Fibroblast of pulmonary artery (primary cell): ENCODE results near the gene FMO2.

Experiments used
- DNase-seq: peaks from one replicate; pipeline ENCODE4 v3.0.0-alpha.2; 2010; ENCODE audit warnings: low read depth
- H3K4me3 ChIP-seq: replicated peaks from 2 replicates; pipeline ENCODE4 v1.5.1; 2011; ENCODE audit warnings: low read depth, mild to moderate bottlenecking, control low read depth, low read length, moderate library complexity
- CTCF ChIP-seq: IDR thresholded peaks from 2 replicates; pipeline ENCODE4 v1.5.1; 2011; ENCODE audit warnings: mild to moderate bottlenecking, control low read depth, low read length, inconsistent platforms; ENCODE audit errors: missing control alignments

The FMO2 gene

GRCh38 chr1:171188388-171189266 lies 3.5 kb downstream of the FMO2 start:
- peak; percentile 89 for DNase-seq
- peak overlapping the region; percentile 51 for H3K4me3 ChIP-seq
- TF ChIP-seq CTCF, result peak; percentile 93

- TF ChIP-seq CTCF, result no peak
- no peak for DNase-seq
- no peak overlapping the region for H3K4me3 ChIP-seq
These were observed 6.9 kb downstream of the FMO2 start for GRCh38 chr1:171191992-171192391.

GRCh38 chr1:171195767-171196166 lies 10.7 kb downstream of the FMO2 start:
- no peak for TF ChIP-seq CTCF
- DNase-seq, result no peak
- no peak overlapping the region for H3K4me3 ChIP-seq

- TF ChIP-seq CTCF, result no peak
- no peak for DNase-seq
- H3K4me3 ChIP-seq, result no peak overlapping the region
These were observed 11.3 kb downstream of the FMO2 start for GRCh38 chr1:171196351-171196750.

GRCh38 chr1:171198081-171198480 lies 13.0 kb downstream of the FMO2 start:
- no peak overlapping the region for H3K4me3 ChIP-seq
- no peak for DNase-seq
- TF ChIP-seq CTCF, result no peak

- TF ChIP-seq CTCF, result no peak
- DNase-seq, result no peak
- no peak overlapping the region for H3K4me3 ChIP-seq
These were observed 19.2 kb downstream of the FMO2 start for GRCh38 chr1:171204296-171204695.
